Psoas muscle (tissue), 8 donors: ENCODE results near the gene PDE6H. TPM values are rescaled to one million over a fixed set of nuclear protein-coding genes. Genes with fewer than 3 reads are reported as not detected.

ENCODE experiments used
- ATAC-seq, 4 donors: fragments of 200-7000 bp; cut with Tn5 transposase; one replicate each; pipeline ENCODE4 v1.9.1; 2020; ENCODE audit warnings: moderate library complexity in 3 of 4, mild to moderate bottlenecking in 2 of 4
- DNase-seq, 2 donors: peaks; one replicate each; pipeline ENCODE4 v3.0.0-alpha.2; 2020
- H3K27ac ChIP-seq: fragments of 200-600 bp; one replicate; pipeline ENCODE4 v1.8.0; 2022
- H3K27me3 ChIP-seq, 3 donors: fragments of 200-600 bp in 1 of 3; one replicate each; pipeline versions ENCODE4 v1.6.1 to v1.8.0; 2013 to 2022; ENCODE audit warnings: low read length in 2 of 3, mild to moderate bottlenecking in 2 of 3, moderate library complexity in 1 of 3; ENCODE audit not compliant: insufficient read depth in 3 of 3
- H3K36me3 ChIP-seq, 2 donors: fragments of 200-600 bp in 1 of 2; one replicate each; pipeline versions ENCODE4 v1.6.1 to v1.8.0; 2013 to 2022; ENCODE audit warnings: low read depth in 1 of 2, mild to moderate bottlenecking in 1 of 2, moderate library complexity in 1 of 2; ENCODE audit not compliant: insufficient read depth in 1 of 2
- H3K4me1 ChIP-seq: fragments of 200-600 bp; one replicate; pipeline ENCODE4 v1.8.0; 2022
- H3K4me3 ChIP-seq: fragments of 200-600 bp; one replicate; pipeline ENCODE4 v1.8.0; 2022; ENCODE audit warnings: mild to moderate bottlenecking
- H3K9me3 ChIP-seq: fragments of 200-600 bp; one replicate; pipeline ENCODE4 v1.8.0; 2022
- WGBS, 3 donors: extraction: QIAGEN DNeasy Blood & Tissue Kit; methylation state at CpG; one replicate each; pipeline versions ENCODE4 v1.1.6 to v1.1.7; 2013; 5-methylcytosine and 5-hydroxymethylcytosine counted together
- intact Hi-C, 2 donors: fragments of 100-400 bp; cut with DNase I; formaldehyde crosslinking; loops; one replicate each; pipeline versions ENCODE4 v1.11.0 to v1.14.2; 2022
- polyA plus RNA-seq, 3 donors: library from polyadenylated mRNA; stranded (reverse); fragments of 200-250 nt; gene quantifications; one replicate each; pipeline ENCODE4 v1.2.3, GENCODE V29; 2013
- total RNA-seq, 4 donors: library from RNA; stranded (reverse); fragmentation: NEBNext Ultra II Directional in 2 of 4; extraction: Animal tissue kit (Norgen Biotek cat#: 25700) in 2 of 4; gene quantifications; one replicate each; pipeline versions ENCODE4 v1.2.1 to v1.2.4, GENCODE V29; 2021 to 2023
- TF ChIP-seq, protein P1 (sequence below): fragments of 200-600 bp; IDR thresholded peaks from one replicate; pipeline ENCODE4 v1.8.0; 2022; ENCODE audit warnings: antibody characterized with exemption
- donor health status: healthy with polysubstance abuse.
- donor health status: DM: no; HTN: no; CAD: no; lungs with moderate emphysema.
- donor health status: Bipolar disorder and iron deficiency.
- donor health status: healthy.
- donor health status: DM: yes; HTN: yes; CAD: no.
- donor health status: DM: no; HTN: no; CAD: no.
- donor health status: DM: no; HTN: no; CAD: no.
- donor health status: DM: yes; HTN: yes; CAD: no.

Gene PDE6H
- total and polyA plus RNA-seq, 7 donors = not detected

DNA sequence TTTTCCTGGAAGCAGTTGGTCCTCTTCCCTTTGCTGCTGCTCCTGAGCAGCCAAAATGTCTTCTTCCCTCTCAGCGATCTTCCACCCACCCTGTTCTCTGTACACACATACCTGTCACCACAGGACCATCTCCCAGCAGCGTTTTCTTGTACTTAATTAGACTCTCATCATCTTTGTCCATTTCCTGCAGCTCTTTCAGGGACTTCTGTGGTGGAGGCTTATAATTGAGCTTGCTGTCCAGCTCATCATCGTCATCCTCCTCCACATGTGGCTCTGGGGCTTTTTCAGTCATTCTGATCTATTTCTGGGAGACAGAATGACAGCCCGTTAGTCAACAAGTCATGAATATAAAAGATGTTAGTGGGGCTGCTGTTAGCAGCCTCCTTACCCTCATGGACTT, 22.4 kb upstream of the PDE6H start:
- WGBS, 3 donors = 78 to 87% (median 81%) methylated on average over 4 of the region's 4 CpGs
- Histone ChIP-seq H3K9me3 (no peaks in the 10 kb centered on the region), H3K27me3 (no peaks in the 10 kb centered on the region), H3K27ac (no peak overlapping the region), H3K4me3 (no peak overlapping the region), H3K36me3 (peaks cover 0 to 10% of the 10 kb centered on the region in 2 donors), H3K4me1 (peaks cover 8% of the 10 kb centered on the region)
- no peak for ATAC-seq
- intact Hi-C loops = no loop called here
- TF ChIP-seq, protein P1, sequence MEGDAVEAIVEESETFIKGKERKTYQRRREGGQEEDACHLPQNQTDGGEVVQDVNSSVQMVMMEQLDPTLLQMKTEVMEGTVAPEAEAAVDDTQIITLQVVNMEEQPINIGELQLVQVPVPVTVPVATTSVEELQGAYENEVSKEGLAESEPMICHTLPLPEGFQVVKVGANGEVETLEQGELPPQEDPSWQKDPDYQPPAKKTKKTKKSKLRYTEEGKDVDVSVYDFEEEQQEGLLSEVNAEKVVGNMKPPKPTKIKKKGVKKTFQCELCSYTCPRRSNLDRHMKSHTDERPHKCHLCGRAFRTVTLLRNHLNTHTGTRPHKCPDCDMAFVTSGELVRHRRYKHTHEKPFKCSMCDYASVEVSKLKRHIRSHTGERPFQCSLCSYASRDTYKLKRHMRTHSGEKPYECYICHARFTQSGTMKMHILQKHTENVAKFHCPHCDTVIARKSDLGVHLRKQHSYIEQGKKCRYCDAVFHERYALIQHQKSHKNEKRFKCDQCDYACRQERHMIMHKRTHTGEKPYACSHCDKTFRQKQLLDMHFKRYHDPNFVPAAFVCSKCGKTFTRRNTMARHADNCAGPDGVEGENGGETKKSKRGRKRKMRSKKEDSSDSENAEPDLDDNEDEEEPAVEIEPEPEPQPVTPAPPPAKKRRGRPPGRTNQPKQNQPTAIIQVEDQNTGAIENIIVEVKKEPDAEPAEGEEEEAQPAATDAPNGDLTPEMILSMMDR = no peak
- DNase-seq = no peak

DNA sequence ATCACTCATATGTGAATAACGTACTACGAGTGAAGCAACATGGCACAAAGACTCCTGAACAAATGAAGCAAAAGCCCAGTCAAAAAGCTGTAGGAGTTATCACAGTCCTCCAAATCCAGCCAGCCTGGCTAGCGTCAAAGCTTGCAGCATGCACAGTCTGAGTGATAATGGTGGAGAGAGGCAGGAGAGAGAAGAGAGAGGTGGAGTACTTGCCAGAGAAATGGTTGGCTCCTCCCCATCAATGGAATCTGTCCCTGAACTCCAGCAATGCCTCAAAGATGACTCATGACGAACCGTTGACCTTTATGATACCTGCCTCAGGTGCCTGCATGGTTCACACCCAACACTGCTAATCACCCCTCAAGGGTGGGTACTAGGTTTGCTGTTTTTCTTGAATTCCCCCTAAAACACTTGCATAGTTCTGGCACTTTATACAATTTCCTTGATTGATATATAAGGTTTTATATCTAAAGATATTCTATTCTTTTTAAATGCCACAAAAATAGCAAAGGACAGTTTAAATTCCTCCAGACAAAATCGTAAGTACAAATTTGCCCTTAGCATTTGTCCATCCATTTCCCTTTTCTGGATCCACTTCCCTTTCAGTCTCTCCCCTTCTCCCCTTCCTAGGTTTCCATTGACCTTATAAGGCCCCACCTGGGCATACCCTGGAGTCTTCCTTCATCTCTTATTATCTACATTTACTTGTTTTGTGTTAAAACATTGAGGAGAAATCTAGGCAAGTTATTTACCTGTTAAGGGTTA, 21.7 kb upstream of the PDE6H start:
- intact Hi-C loops = no loop called here
- H3K36me3 ChIP-seq = peaks cover 0 to 10% of the 10 kb centered on the region in 2 donors
- TF ChIP-seq, protein P1 = no peak
- no peak overlapping the region for H3K4me3 ChIP-seq
- DNase-seq = no peak
- no peaks in the 10 kb centered on the region for H3K27me3 ChIP-seq
- peaks cover 8% of the 10 kb centered on the region for H3K4me1 ChIP-seq
- no peaks in the 10 kb centered on the region for H3K9me3 ChIP-seq
- WGBS, 3 donors = 83 to 92% (median 85%) methylated on average over 6 of the region's 6 CpGs
- no peak for ATAC-seq
- peak overlapping the region; percentile 61 for H3K27ac ChIP-seq

DNA sequence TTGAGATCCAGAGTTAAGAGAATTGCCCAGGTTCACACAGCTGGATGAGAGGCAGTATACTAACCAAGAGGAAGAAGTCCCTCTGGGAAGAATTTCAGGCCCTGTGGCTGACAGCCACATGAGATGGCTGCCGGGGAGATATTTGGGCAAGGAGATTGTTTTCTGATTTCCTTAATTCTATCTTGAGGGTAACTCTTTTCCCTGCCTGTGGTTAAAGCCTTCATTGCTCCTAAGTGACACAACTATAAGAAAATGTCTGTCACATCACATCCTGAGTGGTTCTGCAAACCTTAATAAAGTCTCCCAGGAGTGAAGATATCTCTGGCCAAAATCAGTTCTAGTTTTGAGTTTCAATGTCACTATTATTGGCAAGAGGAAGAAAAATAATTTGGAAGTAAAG, 21.0 kb upstream of the PDE6H start:
- ATAC-seq (no peak), DNase-seq (no peak)
- Histone ChIP-seq H3K9me3 (no peaks in the 10 kb centered on the region), H3K27me3 (no peaks in the 10 kb centered on the region), H3K36me3 (peaks cover 0 to 10% of the 10 kb centered on the region in 2 donors), H3K4me3 (no peak overlapping the region), H3K4me1 (peaks cover 8% of the 10 kb centered on the region), H3K27ac (peak overlapping the region; percentile 61)
- intact Hi-C loops = no loop called here
- TF ChIP-seq, protein P1 = no peak
- 24 to 38% (median 26%) methylated on average over 1 of the region's 1 CpG for WGBS, 3 donors

DNA sequence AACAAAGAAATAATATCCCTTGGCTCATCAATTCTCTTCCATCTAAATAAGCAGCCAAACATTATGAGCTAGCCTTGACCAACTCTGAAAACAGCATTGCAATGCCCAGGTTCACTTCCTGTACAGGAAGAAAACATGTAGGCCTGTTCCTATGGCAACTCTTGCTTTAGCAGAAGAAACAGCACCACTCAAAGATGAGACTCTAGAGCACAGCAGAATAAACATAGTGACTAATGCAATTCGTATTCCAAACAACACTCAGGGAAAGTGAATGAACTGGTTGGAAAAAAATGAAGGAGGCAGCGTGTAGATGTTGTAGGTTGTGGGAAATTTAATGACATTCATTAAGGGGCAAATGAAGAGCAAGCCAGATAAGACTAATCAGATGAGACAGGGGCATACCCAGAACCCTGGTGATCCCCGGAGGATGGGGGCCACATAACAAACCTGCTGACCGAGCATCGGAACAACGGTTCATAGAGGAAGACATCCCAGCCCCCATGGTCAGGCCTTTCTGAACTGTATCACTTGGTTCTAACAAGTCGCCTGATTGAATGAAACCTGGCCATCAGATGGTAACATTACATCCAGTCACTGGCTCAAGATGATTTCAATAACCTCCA, 20.4 kb upstream of the PDE6H start:
- TF ChIP-seq, protein P1 = no peak
- DNase-seq (no peak), ATAC-seq (peak in 3 of 4 donors; percentile 51 to 64 (median 59))
- Histone ChIP-seq H3K4me3 (no peak overlapping the region), H3K36me3 (peaks cover 0 to 4% of the 10 kb centered on the region in 2 donors), H3K9me3 (no peaks in the 10 kb centered on the region), H3K27ac (peak overlapping the region; percentile 61), H3K27me3 (no peaks in the 10 kb centered on the region), H3K4me1 (peaks cover 8% of the 10 kb centered on the region)
- 62 to 74% (median 67%) methylated on average over 7 of the region's 7 CpGs for WGBS, 3 donors
- intact Hi-C loops = no loop called here
